ENCODE measurements around the gene GTF2E1. TPM values are rescaled to one million over a fixed set of nuclear protein-coding genes. Genes with fewer than 3 reads are reported as not detected.

The GTF2E1 gene
- total RNA-seq, 4 donors from 2014 or later, result 3.1 to 14.5 (median 8.3) TPM

DNA sequence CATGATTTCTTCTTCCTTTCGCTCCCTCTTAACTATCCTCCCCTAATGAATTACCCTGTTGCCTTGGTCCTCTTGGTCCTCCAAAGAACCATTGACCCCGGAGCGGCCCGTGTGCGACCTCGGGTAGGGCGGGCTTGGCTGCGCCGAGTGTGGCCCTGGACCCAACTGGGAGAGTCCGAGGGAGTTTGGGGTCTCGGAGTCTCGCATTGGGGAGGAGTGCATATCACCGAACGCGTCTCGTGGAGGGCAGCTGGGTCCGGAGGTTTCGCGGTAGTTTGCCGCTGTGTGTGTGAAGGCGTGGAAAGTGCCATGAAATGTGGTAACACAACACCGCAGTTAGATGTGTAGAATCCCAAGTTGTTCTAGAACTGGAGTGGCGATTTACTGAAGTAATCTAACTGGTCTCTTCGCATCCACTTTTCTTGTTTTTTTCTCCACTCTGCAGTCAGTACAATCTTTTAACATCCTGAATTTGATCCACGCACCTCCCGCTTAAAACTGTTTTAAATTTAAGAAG, 363 bp downstream of the GTF2E1 start:
- Histone ChIP-seq H3K4me3 (peak overlapping the region; percentile 70 to 99 (median 90)), H3K4me1 (peaks cover 12 to 26% (median 12%) of the 10 kb centered on the region in 3 donors), H3K36me3 (peaks cover 0 to 5% (median 0%) of the 10 kb centered on the region in 3 donors), H3K9me3 (peaks cover 0 to 5% (median 0%) of the 10 kb centered on the region in 3 donors), H3K27ac (peak overlapping the region; percentile 93 to 97 (median 96)), H3K27me3 (no peaks in the 10 kb centered on the region)
- TF ChIP-seq, protein P1, sequence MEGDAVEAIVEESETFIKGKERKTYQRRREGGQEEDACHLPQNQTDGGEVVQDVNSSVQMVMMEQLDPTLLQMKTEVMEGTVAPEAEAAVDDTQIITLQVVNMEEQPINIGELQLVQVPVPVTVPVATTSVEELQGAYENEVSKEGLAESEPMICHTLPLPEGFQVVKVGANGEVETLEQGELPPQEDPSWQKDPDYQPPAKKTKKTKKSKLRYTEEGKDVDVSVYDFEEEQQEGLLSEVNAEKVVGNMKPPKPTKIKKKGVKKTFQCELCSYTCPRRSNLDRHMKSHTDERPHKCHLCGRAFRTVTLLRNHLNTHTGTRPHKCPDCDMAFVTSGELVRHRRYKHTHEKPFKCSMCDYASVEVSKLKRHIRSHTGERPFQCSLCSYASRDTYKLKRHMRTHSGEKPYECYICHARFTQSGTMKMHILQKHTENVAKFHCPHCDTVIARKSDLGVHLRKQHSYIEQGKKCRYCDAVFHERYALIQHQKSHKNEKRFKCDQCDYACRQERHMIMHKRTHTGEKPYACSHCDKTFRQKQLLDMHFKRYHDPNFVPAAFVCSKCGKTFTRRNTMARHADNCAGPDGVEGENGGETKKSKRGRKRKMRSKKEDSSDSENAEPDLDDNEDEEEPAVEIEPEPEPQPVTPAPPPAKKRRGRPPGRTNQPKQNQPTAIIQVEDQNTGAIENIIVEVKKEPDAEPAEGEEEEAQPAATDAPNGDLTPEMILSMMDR (IDR thresholded peaks at IDR 0.05), result no peak
- no peak for TF ChIP-seq POLR2A (IDR thresholded peaks at IDR 0.05)
- WGBS, 2 donors, result 0% methylated on average over 20 to 26 of the region's 26 CpGs
- intact Hi-C loops (cut with DNase I), result no loop called here
- no peak for DNase-seq

DNA sequence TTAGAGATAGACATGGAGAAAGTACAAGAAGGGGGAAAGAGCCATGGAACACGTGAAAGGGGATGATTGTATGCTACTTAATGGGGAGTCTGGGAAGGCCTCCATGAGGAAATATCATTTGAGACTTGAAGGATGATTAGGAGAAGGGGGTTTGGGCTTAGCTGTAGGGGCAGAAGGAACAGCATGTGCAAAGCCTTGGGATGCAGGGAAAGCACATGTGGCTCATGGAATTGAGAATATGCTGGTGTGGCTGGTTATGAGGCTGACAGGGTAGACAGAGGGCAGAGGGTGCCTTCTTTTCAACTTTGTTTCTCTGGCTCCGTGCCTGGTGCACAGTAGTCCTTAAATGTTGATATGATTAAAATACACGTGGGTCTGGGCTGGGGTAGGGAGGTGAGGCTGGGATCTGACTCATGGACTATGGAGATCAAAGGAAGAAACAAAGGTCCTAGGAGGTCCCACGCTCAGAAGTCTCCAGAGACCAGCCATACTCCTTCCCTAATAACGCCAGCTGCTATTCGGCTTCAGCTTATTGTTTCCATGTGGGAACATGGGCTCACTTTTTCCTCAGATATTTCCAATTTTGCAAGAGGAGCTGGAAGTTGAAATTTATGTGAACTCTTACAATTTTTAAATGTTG, 1.1 kb downstream of the GTF2E1 start:
- intact Hi-C loops (cut with DNase I), result no loop called here

DNA sequence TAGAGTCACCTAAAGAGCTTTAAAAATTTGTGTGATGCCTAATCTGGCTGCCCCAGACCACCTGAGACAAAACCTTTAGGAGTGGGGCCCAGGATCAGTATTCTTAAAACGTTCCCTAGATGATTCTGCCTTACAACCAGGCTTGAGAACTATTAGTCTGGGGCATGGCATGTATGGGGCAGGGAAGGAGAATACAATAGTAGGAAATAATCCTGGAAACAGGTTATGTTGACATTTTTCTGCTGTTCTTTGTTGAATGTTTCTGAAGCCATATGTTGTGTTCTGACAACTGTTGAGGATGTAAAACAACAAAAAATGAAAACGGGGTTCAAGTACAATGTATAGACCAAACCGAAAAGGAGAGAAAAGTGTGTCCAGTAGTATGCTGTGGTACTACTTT, 2.9 kb downstream of the GTF2E1 start:
- H3K36me3 ChIP-seq, result peaks cover 0 to 2% (median 0%) of the 10 kb centered on the region in 3 donors
- no peak for TF ChIP-seq POLR2A (IDR thresholded peaks at IDR 0.05)
- TF ChIP-seq, protein P1 (IDR thresholded peaks at IDR 0.05), result no peak
- no peaks in the 10 kb centered on the region for H3K9me3 ChIP-seq
- H3K4me3 ChIP-seq, result no peak overlapping the region
- no peaks in the 10 kb centered on the region for H3K27me3 ChIP-seq
- intact Hi-C loops (cut with DNase I), result no loop called here
- no peak overlapping the region for H3K27ac ChIP-seq
- peaks cover 12 to 26% (median 12%) of the 10 kb centered on the region in 3 donors for H3K4me1 ChIP-seq
- DNase-seq, result no peak
- 77 to 78% methylated on average over 3 of the region's 3 CpGs for WGBS, 2 donors

More for the DNA sequence above, 1.1 kb downstream of the GTF2E1 start:
- DNase-seq, result no peak
- Histone ChIP-seq H3K4me3 (peak overlapping the region; percentile 70 to 99 (median 90)), H3K27ac (peak overlapping the region in 3 of 4 donors; percentile 93 to 97 (median 96)), H3K27me3 (no peaks in the 10 kb centered on the region), H3K4me1 (peaks cover 12 to 26% (median 12%) of the 10 kb centered on the region in 3 donors), H3K36me3 (no peaks in the 10 kb centered on the region), H3K9me3 (no peaks in the 10 kb centered on the region)
- TF ChIP-seq, protein P1 (IDR thresholded peaks at IDR 0.05), result no peak
- TF ChIP-seq POLR2A (IDR thresholded peaks at IDR 0.05), result no peak
- WGBS, 2 donors, result 54 to 61% methylated on average over 6 of the region's 6 CpGs

DNA sequence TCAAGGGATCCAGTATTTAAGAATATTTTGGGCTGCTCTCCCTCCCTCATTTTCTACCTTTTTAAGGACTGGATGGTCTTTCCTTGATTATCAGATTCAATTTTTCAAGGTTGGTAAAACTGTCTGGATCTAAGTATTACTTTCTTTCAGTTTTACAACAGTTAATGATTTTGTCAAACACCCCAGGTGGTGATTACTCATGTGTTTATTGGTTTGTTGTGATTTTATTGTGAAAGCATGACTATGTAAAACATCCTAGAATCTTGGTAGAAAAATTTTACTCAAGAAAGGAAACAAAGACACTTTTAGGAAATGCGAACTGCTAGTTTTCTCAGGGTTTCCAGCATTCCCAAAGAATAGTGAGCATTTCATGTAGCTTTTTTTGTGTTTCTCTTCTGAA, 7.3 kb downstream of the GTF2E1 start:
- TF ChIP-seq, protein P1 (IDR thresholded peaks at IDR 0.05), result no peak
- TF ChIP-seq POLR2A (IDR thresholded peaks at IDR 0.05), result no peak
- Histone ChIP-seq H3K4me1 (peaks cover 0 to 4% (median 0%) of the 10 kb centered on the region in 3 donors), H3K4me3 (no peak overlapping the region), H3K27me3 (no peaks in the 10 kb centered on the region), H3K9me3 (no peaks in the 10 kb centered on the region), H3K36me3 (peaks cover 0 to 24% (median 4%) of the 10 kb centered on the region in 3 donors), H3K27ac (no peak overlapping the region)
- WGBS, 2 donors, result 91 to 97% methylated on average over 1 of the region's 1 CpG
- intact Hi-C loops (cut with DNase I), result no loop called here
- DNase-seq, result no peak

DNA sequence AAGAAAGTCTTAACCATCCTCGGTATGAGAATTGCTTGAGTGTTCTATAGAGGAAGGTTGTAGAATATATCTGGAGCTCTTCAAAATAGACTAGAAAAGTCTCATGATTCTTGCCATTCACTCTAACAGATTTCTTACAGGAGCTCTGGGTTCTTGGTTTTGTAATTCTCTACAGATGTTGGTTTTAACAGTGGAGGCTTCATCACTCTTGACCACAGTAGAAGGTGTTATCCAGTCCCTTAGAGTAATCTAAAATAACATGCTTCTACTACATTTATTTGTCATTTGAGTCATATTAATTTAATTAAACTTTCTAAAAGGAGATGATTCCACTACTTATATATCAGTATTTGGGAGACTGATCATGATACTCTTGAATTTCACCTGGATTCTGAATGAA, 9.7 kb downstream of the GTF2E1 start:
- Histone ChIP-seq H3K4me3 (no peak overlapping the region), H3K27me3 (no peaks in the 10 kb centered on the region), H3K4me1 (peaks cover 0 to 4% (median 0%) of the 10 kb centered on the region in 3 donors), H3K9me3 (no peaks in the 10 kb centered on the region), H3K27ac (no peak overlapping the region), H3K36me3 (peaks cover 0 to 39% (median 4%) of the 10 kb centered on the region in 3 donors)
- no peak for DNase-seq
- WGBS, 2 donors, result 84 to 100% methylated on average over 1 of the region's 1 CpG
- TF ChIP-seq, protein P1 (IDR thresholded peaks at IDR 0.05), result no peak
- no peak for TF ChIP-seq POLR2A (IDR thresholded peaks at IDR 0.05)
- intact Hi-C loops (cut with DNase I), result no loop called here

All from esophagus squamous epithelium (tissue), 5 donors.